ENCODE results near the gene NCEH1. TPM values are rescaled to one million over a fixed set of nuclear protein-coding genes. Genes with fewer than 3 reads are reported as not detected.
A peak's percentile ranks its signal among the peaks of the same experiment; 100 is the strongest.
"Not testable (repeated sequence)": the region's sequence is repeated elsewhere in the genome, so short reads cannot be mapped to it uniquely, and the experiment has no call there.

Gene NCEH1, protein sequence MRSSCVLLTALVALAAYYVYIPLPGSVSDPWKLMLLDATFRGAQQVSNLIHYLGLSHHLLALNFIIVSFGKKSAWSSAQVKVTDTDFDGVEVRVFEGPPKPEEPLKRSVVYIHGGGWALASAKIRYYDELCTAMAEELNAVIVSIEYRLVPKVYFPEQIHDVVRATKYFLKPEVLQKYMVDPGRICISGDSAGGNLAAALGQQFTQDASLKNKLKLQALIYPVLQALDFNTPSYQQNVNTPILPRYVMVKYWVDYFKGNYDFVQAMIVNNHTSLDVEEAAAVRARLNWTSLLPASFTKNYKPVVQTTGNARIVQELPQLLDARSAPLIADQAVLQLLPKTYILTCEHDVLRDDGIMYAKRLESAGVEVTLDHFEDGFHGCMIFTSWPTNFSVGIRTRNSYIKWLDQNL
- total RNA-seq (2021; fragmentation: NEBNext Ultra II Directional; extraction: Animal tissue kit (Norgen Biotek cat#: 25700)): 10 to 100 TPM; 42.1 to 82.6 (median 76.3) TPM
- long read RNA-seq, full-length matches to known transcripts: 27 of 39 reads
- long read RNA-seq, partial matches to known transcripts: 0 of 39 reads
- long read RNA-seq, other reads (novel, unspliced or antisense): 12 of 39 reads

DNA sequence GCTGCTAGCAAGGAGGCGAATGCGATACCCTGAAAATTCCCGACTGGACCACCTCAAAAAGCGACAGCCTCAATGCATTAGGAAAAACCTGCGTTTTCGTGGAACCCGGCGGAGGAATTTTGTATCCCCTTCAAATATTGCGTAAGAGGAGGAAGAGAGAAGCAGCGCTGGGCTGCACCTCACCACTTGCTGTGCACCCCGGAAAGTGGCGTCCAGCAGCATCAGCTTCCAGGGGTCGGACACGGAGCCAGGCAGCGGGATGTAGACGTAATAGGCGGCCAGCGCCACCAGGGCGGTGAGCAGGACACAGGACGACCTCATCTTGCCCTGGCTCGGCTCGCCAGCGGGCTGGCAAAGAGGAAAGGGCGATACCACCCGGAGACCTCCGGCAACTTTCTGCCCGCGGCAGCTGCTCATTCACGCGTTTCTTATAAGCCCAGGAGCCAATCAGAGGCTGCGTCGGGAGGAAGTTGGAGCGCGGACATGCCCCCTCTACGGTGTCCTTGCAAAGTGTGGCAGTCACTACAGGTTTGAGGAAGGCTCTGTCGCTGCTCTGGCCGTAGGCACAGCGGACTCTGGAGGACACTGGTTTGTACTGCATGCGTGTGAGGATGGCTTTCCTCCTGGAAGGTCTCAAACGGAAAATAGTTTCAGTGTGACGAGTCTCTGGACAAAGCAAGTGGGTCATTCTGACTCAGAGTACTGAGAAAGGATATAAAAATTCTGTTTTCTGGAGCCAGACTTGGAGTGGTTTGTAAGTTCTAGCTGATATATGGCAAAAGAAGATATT is at the start of gene NCEH1:
Gene NCEH1 (minus strand): TSS at position 404 of the 790 bp plus-strand sequence. CDS start 83 bp downstream, at position 321.
- peak; percentile 100 for DNase-seq
- H3K4me1 Mint-ChIP-seq (ENCODE audit: low read depth): peaks cover 50% of the 10 kb centered on the region
- 0 out of 2 replicates have a peak, but pooled peaks cover 3% of the 10 kb centered on the region for H3K27me3 Mint-ChIP-seq (ENCODE audit: insufficient read depth)
- TF ChIP-seq, protein P1, sequence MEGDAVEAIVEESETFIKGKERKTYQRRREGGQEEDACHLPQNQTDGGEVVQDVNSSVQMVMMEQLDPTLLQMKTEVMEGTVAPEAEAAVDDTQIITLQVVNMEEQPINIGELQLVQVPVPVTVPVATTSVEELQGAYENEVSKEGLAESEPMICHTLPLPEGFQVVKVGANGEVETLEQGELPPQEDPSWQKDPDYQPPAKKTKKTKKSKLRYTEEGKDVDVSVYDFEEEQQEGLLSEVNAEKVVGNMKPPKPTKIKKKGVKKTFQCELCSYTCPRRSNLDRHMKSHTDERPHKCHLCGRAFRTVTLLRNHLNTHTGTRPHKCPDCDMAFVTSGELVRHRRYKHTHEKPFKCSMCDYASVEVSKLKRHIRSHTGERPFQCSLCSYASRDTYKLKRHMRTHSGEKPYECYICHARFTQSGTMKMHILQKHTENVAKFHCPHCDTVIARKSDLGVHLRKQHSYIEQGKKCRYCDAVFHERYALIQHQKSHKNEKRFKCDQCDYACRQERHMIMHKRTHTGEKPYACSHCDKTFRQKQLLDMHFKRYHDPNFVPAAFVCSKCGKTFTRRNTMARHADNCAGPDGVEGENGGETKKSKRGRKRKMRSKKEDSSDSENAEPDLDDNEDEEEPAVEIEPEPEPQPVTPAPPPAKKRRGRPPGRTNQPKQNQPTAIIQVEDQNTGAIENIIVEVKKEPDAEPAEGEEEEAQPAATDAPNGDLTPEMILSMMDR (IDR thresholded peaks at IDR 0.05): peak; percentile 86
- H3K4me3 Mint-ChIP-seq: peak within 1 kb of the TSS; percentile 99
- H3K27ac Mint-ChIP-seq: peak within 1 kb of the TSS; percentile 98
- H3K36me3 Mint-ChIP-seq (ENCODE audit: low read depth): peaks cover 3% of the 10 kb centered on the region; the same call in 1 of the 2 replicates
- no peaks in the 10 kb centered on the region for H3K9me3 Mint-ChIP-seq

DNA sequence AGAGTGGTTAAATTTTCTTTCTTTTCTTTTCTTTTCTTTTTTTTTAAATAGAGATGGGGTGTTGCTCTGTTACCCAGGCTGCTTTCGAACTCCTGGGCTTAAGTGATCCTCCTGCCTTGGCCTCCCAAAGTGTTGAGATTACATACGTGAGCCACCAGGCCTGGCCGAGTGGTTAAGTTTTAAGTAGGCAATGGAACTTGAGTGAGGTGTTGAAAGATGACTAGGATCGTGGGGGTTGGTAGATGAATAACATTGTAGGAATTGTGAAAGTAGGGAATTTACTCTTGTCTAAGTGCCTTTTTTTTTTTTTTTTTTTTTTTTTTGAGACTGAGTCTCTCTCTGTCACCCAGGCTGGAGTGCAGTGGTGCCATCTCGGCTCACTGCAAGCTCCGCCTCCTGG is 49.5 kb upstream of the NCEH1 start:
- not testable (repeated sequence) for H3K4me3 Mint-ChIP-seq; H3K27me3 Mint-ChIP-seq (ENCODE audit: insufficient read depth); H3K9me3 Mint-ChIP-seq
- Mint-ChIP-seq H3K36me3 (ENCODE audit: low read depth) (peaks cover 60% of the 10 kb centered on the region), H3K4me1 (ENCODE audit: low read depth) (peaks cover 17% of the 10 kb centered on the region), H3K27ac (peak overlapping the region; percentile 73; the same call in 1 of the 2 replicates)
- peak; percentile 32 for DNase-seq

DNA sequence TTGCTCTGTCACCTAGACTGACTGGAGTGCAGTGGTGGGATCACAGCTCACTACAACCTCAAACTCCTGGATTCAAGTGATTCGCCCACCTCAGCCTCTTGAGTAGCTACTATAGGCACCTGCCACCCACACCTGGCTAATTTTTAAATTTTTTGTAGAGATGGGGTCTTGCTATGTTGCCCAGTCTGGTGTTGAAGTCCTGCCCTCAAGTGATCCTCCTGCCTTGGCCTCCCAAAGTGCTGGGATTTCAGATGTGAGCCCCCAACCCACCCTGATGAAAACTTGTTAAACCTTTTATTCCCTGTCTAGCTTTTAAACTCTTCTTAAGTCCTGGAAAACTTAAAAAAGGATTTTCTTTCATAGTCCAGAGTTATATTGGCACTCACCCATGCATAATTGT is 42.3 kb upstream of the NCEH1 start:
- Mint-ChIP-seq H3K4me1 (ENCODE audit: low read depth) (peaks cover 62% of the 10 kb centered on the region), H3K36me3 (ENCODE audit: low read depth) (peaks cover 44% of the 10 kb centered on the region), H3K27me3 (ENCODE audit: insufficient read depth) (no peaks in the 10 kb centered on the region; the same call in 1 of the 2 replicates), H3K27ac (peak overlapping the region; percentile 96; the same call in 1 of the 2 replicates), H3K4me3 (peak overlapping the region; percentile 90; the same call in 1 of the 2 replicates), H3K9me3 (no peaks in the 10 kb centered on the region)
- TF ChIP-seq, protein P1 (IDR thresholded peaks at IDR 0.05): no peak
- no peak for DNase-seq

DNA sequence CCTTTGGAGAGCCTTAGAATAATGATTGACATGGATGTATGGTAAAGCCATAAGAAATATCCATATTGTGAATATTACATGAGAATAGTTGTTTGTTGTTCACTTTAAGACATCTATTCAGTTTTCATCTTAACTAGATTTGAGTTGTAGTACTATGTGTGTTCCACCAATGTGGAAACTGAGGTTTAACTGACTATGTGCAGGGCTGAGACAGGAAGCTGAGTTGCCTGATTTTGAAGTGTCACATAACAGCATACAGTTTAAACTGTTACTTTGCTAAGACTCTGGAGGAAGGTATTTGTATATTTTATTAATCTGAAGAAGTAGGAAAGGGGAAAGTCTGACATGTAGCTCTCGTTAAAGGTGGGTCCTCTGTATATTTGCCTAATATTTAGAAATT is 41.8 kb upstream of the NCEH1 start:
- no peak for DNase-seq
- peak overlapping the region; percentile 96; the same call in 1 of the 2 replicates for H3K27ac Mint-ChIP-seq

DNA sequence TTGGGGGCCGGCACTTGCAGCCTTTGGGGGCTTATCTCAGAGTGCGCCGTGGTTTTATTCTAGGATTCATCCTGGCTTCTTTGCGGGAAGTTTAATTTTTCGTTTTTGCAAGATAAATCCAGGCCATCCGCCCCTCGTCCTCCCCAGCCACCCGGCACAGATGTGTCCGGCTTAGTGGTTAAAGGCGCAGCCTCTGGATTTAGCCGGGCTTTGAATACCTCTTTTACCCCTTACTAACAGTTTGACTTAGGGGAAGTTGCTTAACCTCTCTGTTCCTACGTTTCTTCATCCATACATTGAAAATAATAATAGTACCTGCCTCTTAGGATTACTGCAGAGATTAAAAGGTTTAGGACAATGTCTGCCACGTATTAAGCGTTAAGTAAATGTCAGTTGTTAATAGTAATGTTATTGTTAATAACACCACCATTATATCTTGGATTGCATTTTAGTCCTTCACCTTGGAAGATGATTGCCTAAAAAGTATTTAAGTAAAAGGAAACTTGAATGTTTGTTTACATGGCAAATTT is 40.4 kb upstream of the NCEH1 start:
- TF ChIP-seq, protein P1 (IDR thresholded peaks at IDR 0.05): no peak
- Mint-ChIP-seq H3K9me3 (no peaks in the 10 kb centered on the region), H3K4me3 (peak overlapping the region; percentile 90), H3K27ac (peak overlapping the region; percentile 96), H3K36me3 (ENCODE audit: low read depth) (peaks cover 29% of the 10 kb centered on the region), H3K4me1 (ENCODE audit: low read depth) (peaks cover 71% of the 10 kb centered on the region), H3K27me3 (ENCODE audit: insufficient read depth) (no peaks in the 10 kb centered on the region; the same call in 1 of the 2 replicates)
- peak; percentile 3 for DNase-seq

More for the DNA sequence above, 41.8 kb upstream of the NCEH1 start:
- Mint-ChIP-seq H3K9me3 (no peaks in the 10 kb centered on the region), H3K36me3 (ENCODE audit: low read depth) (peaks cover 39% of the 10 kb centered on the region), H3K27me3 (ENCODE audit: insufficient read depth) (no peaks in the 10 kb centered on the region; the same call in 1 of the 2 replicates), H3K4me1 (ENCODE audit: low read depth) (peaks cover 62% of the 10 kb centered on the region), H3K4me3 (peak overlapping the region; percentile 90)
- TF ChIP-seq, protein P1 (IDR thresholded peaks at IDR 0.05): no peak
